H1 (cell line): ENCODE data around the gene ARID5B.

ENCODE experiments used
- ATF2 ChIP-seq: IDR thresholded peaks from 2 replicates; pipeline ENCODE4 v1.6.1; 2012; ENCODE audit warnings: low read length, inconsistent platforms
- ATF3 ChIP-seq: IDR thresholded peaks from 2 replicates; pipeline ENCODE4 v1.6.1; 2011; ENCODE audit warnings: low read depth, mild to moderate bottlenecking, low read length; ENCODE audit not compliant: insufficient read depth
- CHD2 ChIP-seq: IDR thresholded peaks from 2 replicates; pipeline ENCODE4 v1.6.1; 2012; ENCODE audit warnings: low read length, improper control_type of control experiment
- CTCF ChIP-seq, 3 experiments: IDR thresholded peaks; 1 replicate in 2 of 3; 2 replicates in 1 of 3; pipeline versions ENCODE4 v1.5.1 to v1.6.1; 2011; ENCODE audit warnings: low read length in 3 of 3, mild to moderate bottlenecking in 3 of 3, inconsistent platforms in 2 of 3, low read depth in 1 of 3, moderate library complexity in 1 of 3; ENCODE audit not compliant: insufficient read depth in 1 of 3; ENCODE audit errors: control extremely low read depth in 1 of 3
- EZH2 ChIP-seq: fragments of 200-600 bp; sonication (generic); IDR thresholded peaks from 2 replicates; pipeline ENCODE4 v1.7.1; 2012; ENCODE audit warnings: low read depth, mild to moderate bottlenecking, moderate library complexity, low read length, inconsistent platforms; ENCODE audit not compliant: severe bottlenecking
- GTF2F1 ChIP-seq: IDR thresholded peaks from 2 replicates; pipeline ENCODE4 v1.6.1; 2012; ENCODE audit warnings: low read depth, low read length, improper control_type of control experiment, borderline replicate concordance
- MAFK ChIP-seq: IDR thresholded peaks from 2 replicates; pipeline ENCODE4 v1.6.1; 2012; ENCODE audit warnings: low read depth, mild to moderate bottlenecking, improper control_type of control experiment, low read length
- MAX ChIP-seq: IDR thresholded peaks from 2 replicates; pipeline ENCODE4 v1.6.1; 2012; ENCODE audit warnings: inconsistent platforms
- NRF1 ChIP-seq: IDR thresholded peaks from 2 replicates; pipeline ENCODE4 v1.6.1; 2011; ENCODE audit warnings: mild to moderate bottlenecking, low read depth, low read length, improper control_type of control experiment
- PHF8 ChIP-seq: fragments of 200-600 bp; sonication (generic); conservative IDR thresholded peaks from 2 replicates; pipeline ENCODE4 v1.7.1; 2012; ENCODE audit warnings: low read depth, mild to moderate bottlenecking, inconsistent platforms, low read length, moderate library complexity
- POLR2A ChIP-seq, 2 experiments: IDR thresholded peaks; 1 replicate in 1 of 2; 2 replicates in 1 of 2; pipeline ENCODE4 v1.6.1; 2011; ENCODE audit warnings: low read depth in 2 of 2, low read length in 2 of 2, mild to moderate bottlenecking in 2 of 2; ENCODE audit errors: control extremely low read depth in 1 of 2
- SP1 ChIP-seq: IDR thresholded peaks from 2 replicates; pipeline ENCODE4 v1.6.1; 2011; ENCODE audit warnings: low read depth, low read length
- SRF ChIP-seq: IDR thresholded peaks from 2 replicates; pipeline ENCODE4 v1.6.1; 2011; ENCODE audit warnings: mild to moderate bottlenecking, low read depth, low read length, moderate library complexity
- TAF1 ChIP-seq: IDR thresholded peaks from 2 replicates; pipeline ENCODE4 v1.6.1; 2011; ENCODE audit warnings: mild to moderate bottlenecking, low read depth, low read length

- no peak for TF ChIP-seq CTCF (IDR thresholded peaks at IDR 0.05; ENCODE audit: control extremely low read depth in 1 of 3, insufficient read depth in 1 of 3, low read depth in 1 of 3, low read length in 3 of 3)
- TF ChIP-seq ATF3 = no peak
- no peak for TF ChIP-seq MAFK
- TF ChIP-seq TAF1 = no peak
- no peak for TF ChIP-seq EZH2
- TF ChIP-seq ATF2 = no peak
- no peak for TF ChIP-seq SP1
- no peak for TF ChIP-seq NRF1
- TF ChIP-seq POLR2A (IDR thresholded peaks at IDR 0.05; ENCODE audit: control extremely low read depth in 1 of 2, low read depth in 2 of 2, low read length in 2 of 2) = no peak
- TF ChIP-seq SRF = no peak
- TF ChIP-seq GTF2F1 = no peak
- no peak for TF ChIP-seq MAX
- TF ChIP-seq PHF8 = no peak
- TF ChIP-seq CHD2 = no peak
These were observed 123.8 kb downstream of the ARID5B start for GRCh38 chr10:62025134-62025794.
